ENCODE measurements around the gene EFS.

Gene EFS

DNA sequence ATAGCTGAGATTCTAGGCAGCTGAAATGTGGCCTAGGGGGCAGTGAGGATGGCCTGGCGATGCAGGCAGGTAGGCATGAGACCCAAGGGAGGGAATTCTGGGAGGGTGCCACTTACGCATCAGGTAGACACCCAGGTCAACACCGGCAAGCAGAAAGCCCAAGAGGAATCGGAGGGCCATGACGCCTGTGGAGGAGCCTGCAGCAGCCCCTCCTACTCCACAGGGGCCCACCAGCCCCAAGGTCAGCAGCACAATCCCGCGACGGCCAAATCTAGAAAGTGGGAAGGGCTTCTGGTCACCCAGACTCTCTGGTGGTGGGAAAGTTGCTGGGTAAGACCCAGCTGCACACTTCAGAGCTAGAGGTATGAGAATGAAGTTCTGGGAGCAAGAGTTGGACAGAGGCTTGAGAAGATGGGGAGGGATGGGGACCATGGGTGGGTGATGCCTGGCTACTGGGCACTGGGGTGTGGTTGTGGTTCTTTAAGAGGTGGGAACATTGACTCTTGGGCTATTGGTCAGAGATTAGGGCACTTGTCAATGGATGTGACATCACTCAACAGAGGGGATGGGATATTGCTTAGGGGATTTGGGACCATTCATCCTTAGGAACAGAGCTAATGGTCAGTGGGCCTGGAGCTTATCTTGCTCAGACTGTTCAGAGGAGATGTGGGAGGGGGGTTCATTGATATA lies 15.7 kb downstream of the EFS start:
- no peak overlapping the region for H3K4me3 ChIP-seq (ENCODE audit: low read depth, low read length)
- DNase-seq (ENCODE audit: low read depth): no peak
- TF ChIP-seq, protein P1, sequence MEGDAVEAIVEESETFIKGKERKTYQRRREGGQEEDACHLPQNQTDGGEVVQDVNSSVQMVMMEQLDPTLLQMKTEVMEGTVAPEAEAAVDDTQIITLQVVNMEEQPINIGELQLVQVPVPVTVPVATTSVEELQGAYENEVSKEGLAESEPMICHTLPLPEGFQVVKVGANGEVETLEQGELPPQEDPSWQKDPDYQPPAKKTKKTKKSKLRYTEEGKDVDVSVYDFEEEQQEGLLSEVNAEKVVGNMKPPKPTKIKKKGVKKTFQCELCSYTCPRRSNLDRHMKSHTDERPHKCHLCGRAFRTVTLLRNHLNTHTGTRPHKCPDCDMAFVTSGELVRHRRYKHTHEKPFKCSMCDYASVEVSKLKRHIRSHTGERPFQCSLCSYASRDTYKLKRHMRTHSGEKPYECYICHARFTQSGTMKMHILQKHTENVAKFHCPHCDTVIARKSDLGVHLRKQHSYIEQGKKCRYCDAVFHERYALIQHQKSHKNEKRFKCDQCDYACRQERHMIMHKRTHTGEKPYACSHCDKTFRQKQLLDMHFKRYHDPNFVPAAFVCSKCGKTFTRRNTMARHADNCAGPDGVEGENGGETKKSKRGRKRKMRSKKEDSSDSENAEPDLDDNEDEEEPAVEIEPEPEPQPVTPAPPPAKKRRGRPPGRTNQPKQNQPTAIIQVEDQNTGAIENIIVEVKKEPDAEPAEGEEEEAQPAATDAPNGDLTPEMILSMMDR (IDR thresholded peaks at IDR 0.05; ENCODE audit: low read depth, low read length, missing control alignments): no peak
- in situ Hi-C loops (cut with HindIII; ENCODE audit: low sequenced_read_pairs): no loop called here

GRCh38 chr14:23348297-23348655 lies 16.7 kb downstream of the EFS start:
- TF ChIP-seq, protein P1 (IDR thresholded peaks at IDR 0.05; ENCODE audit: low read depth, low read length, missing control alignments): no peak
- in situ Hi-C loops (cut with HindIII; ENCODE audit: low sequenced_read_pairs): no loop called here
- no peak overlapping the region for H3K4me3 ChIP-seq (ENCODE audit: low read depth, low read length)
- DNase-seq (ENCODE audit: low read depth): no peak

GRCh38 chr14:23347406-23348296 lies 17.3 kb downstream of the EFS start:
- TF ChIP-seq, protein P1 (IDR thresholded peaks at IDR 0.05; ENCODE audit: low read depth, low read length, missing control alignments): no peak
- no peak overlapping the region for H3K4me3 ChIP-seq (ENCODE audit: low read depth, low read length)
- in situ Hi-C loops (cut with HindIII; ENCODE audit: low sequenced_read_pairs): no loop called here
- no peak for DNase-seq (ENCODE audit: low read depth)

DNA sequence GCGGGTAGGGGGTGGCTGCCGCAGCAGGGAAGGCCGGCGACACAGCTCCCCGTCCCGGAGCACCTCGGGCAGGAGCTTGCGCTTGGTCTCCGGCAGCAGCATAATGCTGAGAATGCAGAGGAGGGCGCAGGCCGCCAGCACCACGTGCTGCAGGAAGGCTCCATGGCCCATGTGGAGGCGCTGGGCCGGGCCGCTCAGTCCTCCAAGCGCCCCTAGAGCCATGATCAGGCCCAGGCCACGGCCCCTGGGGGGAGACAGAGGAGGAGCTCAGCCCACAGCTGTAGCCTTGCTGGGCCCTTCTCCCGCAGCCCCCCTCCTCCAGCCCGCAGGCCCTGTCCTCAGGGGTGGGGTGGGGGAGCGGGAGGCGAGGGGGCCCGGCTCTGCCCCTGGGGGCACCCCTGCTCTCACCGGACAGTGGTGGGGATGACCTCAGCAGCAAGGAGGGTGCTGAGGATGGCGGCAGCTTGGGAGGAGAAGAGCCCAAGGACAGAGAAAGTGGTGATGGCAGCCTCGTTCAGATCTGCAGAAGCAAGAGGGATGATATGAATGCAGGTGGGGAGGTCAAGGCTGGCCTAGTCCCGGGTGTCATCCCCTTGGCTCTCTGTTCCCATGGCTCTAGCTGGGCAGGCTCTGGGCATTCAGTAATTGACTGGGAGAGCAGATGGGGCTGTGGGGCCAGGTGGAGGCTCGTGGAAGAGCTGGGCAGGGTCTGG lies 18.1 kb downstream of the EFS start:
- in situ Hi-C loops (cut with HindIII; ENCODE audit: low sequenced_read_pairs): no loop called here
- TF ChIP-seq, protein P1 (IDR thresholded peaks at IDR 0.05; ENCODE audit: low read depth, low read length, missing control alignments): no peak
- no peak for DNase-seq (ENCODE audit: low read depth)
- H3K4me3 ChIP-seq (ENCODE audit: low read depth, low read length): no peak overlapping the region

- DNase-seq (ENCODE audit: low read depth): no peak
- TF ChIP-seq, protein P1 (IDR thresholded peaks at IDR 0.05; ENCODE audit: low read depth, low read length, missing control alignments): peak; percentile 10
- in situ Hi-C loops (cut with HindIII; ENCODE audit: low sequenced_read_pairs): no loop called here
- H3K4me3 ChIP-seq (ENCODE audit: low read depth, low read length): no peak overlapping the region
These were observed 18.8 kb downstream of the EFS start for GRCh38 chr14:23345987-23346692.

DNA sequence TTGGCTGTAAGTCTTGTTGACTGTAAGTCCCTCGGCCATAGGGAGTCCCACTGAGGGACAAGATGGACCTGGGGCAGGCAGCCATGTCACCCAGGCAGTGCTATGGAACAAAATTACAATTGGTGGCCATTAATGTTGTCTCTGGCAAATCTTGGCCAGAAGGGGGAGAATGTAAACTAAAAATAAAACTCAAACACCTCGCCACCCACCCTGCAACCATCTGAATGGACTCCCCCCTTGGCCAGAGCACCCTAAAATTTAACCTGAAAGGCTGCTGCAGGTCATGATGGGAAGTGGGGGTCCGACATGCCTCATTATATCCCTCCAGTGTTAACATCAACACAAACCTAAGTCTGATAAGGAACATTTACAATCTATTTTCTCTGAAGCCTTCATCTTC lies 20.5 kb downstream of the EFS start:
- H3K4me3 ChIP-seq (ENCODE audit: low read depth, low read length): no peak overlapping the region
- no peak for DNase-seq (ENCODE audit: low read depth)
- in situ Hi-C loops (cut with HindIII; ENCODE audit: low sequenced_read_pairs): no loop called here
- TF ChIP-seq, protein P1 (IDR thresholded peaks at IDR 0.05; ENCODE audit: low read depth, low read length, missing control alignments): no peak

Measured in astrocyte of the cerebellum (primary cell).